Measurements from ENCODE around the gene LACRT.

Gene LACRT

DNA sequence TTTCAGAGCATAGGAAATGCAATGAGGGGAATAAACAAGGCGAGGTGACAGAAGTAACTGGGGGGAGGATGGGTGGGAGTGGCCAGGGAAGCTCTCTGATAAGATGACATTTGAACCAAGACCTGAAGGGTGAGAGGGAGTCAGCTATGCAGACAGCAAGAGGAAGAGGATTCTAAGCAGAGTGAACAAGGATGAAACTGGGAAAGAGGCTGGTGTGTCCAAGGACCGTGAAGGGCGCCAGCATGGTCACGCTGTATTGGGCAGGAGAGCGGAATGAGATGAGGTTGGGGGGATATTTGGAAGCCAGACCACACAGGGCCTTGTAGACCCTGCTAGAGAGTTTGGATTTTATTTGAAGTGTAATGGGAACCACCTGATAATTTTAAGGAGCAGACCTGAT, 35.7 kb downstream of the LACRT start:
- no peak for DNase-seq

DNA sequence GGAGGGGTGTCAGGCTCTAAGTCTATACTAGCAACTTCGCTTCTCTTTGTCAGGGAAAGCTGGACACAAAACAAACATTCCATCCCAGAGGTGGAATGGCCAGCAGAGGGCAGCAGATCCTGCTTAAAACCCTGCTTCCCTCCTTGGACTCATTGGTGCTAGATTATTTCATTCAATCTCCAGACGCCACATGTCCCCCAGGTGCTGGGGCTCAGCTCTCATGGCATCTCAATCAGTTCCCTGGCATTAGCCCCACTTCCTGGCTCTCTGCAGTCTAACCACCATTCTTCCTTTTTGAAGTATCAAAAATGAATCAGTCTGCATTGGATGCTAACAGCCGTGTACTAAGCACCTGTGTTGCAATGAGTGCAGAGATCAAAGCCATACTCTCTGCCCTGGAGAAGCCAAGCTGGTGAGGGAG, 38.2 kb downstream of the LACRT start:
- peak in 2 of 4 experiments; percentile 12 to 15 for DNase-seq

- no peak for DNase-seq
These were observed 39.2 kb downstream of the LACRT start for GRCh38 chr12:54595471-54595870.

DNA sequence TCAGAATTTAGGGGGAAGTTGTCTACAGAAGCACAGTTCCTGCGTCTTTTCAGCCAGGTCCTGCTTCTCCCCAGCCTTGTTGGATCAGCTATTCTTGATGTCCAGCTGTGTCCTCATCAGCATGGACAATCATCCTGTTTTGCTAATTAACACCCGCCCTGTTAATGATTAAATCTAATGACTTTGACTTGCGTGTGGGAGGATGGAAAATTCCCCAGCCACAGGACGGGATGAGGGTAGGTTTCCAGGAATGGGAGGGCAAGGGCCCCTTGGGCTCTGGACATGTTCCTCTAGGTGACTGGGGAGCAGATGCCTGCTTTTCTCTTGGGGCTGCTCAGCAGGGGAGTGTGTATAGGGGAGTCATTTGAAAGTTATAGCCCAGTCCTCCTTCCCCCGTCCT, 41.0 kb downstream of the LACRT start:
- DNase-seq = no peak

DNA sequence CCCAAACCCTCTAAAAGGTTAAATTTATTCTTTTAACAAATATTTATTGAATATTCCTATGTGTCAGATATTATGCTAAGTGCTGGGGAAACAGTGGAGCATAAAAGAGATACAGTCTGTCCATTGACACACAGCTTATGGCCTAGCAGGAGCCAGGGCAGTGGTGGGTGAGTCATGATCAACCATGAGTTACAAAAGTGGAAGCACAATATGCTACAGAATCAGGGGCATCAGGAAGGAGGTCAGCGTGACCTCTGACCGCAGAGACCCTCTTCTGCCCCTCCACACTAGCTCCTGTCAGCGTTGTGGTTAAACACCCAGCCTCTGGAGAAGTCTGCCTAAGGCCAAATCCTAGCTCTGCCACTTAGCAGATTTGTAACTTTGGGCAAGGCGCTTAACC, 41.6 kb downstream of the LACRT start:
- DNase-seq = no peak

GRCh38 chr12:54592316-54592715, 42.4 kb downstream of the LACRT start:
- no peak for DNase-seq

- no peak for DNase-seq
These were observed 43.6 kb downstream of the LACRT start for GRCh38 chr12:54590978-54591591.

GRCh38 chr12:54589964-54590363, 44.7 kb downstream of the LACRT start:
- no peak for DNase-seq

DNA sequence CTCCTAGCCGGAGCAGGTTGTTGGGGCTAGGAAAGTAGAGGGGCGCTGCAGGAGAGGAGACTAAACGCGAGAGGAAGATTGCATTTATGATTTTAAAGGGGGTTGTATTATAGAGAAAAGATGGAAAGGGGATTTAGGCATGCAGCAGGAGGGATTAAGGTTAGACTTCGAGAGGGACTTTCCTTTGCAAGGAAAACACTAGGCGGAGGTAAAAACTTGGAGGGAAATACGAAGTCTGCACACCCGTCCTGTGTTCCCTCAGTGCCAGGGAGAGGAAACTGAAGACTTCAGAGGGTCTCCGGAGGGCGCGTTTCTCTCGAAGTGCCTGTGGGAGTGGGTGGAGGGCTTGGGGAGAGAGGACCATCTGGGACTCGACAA, 45.8 kb downstream of the LACRT start:
- DNase-seq = no peak

- DNase-seq = no peak
These were observed 46.4 kb downstream of the LACRT start, which contains the start of gene PPP1R1A for GRCh38 chr12:54588110-54588889. Gene PPP1R1A (minus strand): TSS chr12:54588659. CDS start chr12:54588488, 171 bp downstream.

DNA sequence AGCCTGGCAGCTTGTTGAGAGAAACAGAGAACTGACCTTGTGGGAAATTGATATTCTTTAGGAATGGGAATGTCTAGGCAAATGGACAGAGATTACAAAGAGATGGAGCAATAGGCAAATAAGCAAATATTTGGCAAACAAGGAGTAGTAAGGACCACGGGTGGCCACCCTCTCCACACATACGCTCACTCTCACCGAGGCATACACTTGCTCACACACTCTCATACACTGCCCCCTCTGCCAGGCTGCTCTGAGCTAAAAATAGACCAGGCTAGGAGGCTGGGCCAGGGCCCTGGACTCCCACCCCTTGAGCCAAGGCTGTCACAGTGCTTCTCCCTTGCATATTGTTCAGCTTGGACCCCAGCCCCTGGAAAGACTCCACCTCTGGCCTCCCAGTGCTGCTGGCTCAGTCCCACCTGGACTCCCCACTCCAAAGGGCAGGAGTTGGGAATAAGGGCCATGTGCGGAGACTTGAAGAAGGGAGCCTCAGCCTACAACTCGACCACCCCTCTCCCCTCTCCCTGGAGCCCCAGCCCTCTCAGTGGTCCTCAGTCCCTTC, 47.3 kb downstream of the LACRT start:
- no peak for DNase-seq

GRCh38 chr12:54586620-54587019, 48.1 kb downstream of the LACRT start:
- no peak for DNase-seq

DNA sequence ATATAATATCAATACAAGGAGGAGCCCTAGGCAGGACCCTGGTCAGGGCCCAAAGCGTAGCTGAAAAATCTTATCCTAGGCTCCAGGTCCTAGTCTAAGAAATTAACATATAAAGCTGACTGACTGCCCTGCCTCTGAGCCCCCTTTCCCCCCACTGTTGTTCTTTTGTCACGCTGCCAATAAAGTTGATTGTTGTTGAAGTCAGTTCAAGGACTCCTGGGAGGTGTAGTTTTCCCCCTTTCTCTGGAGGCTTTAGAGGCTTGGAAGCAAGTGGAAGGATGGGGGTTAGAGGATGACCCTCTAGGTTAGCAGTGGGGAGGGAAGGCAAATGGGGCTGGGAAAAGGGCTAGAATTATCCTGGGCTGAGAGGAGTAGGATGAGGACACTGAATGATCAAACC, 49.5 kb downstream of the LACRT start:
- DNase-seq = no peak

DNA sequence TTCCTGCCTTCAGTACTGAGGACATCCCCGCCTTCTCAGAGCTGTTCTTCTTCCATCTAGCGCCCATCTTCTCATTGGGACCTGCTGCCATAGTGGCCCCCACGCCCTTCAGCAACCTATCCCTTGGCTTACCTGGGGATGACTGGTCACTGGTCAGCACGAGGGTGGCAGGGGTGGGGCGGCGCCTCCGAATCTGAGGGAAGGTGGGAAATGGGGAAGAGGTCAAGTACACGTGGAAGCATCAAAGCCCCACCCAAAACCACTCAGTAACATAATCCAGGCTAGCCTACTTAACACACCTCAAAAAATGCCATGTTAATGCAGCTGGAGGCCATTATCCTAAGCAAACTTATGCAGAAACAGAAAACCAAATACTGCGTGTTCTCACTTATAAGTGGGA, 50.6 kb downstream of the LACRT start:
- DNase-seq = no peak

DNA sequence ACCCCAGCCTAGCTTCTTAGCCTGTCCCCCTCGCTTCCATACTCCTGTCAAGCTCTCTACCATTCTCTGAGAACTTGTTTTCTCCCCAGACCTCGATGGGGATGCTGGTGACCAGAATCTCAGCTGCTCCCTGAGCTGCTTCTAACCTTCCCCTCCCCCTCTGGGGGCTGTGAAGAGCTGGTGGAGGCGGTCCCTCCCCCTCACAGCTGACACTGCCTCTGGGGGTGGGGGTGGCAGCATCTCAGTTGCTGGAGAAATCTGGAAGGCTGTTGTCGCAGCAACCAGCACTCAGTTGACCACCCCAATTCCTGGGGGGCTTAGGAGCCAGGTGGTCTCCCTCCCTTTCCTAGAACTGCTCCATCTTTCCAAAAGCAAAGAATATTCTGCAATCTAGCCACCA, 51.0 kb downstream of the LACRT start:
- no peak for DNase-seq

DNA sequence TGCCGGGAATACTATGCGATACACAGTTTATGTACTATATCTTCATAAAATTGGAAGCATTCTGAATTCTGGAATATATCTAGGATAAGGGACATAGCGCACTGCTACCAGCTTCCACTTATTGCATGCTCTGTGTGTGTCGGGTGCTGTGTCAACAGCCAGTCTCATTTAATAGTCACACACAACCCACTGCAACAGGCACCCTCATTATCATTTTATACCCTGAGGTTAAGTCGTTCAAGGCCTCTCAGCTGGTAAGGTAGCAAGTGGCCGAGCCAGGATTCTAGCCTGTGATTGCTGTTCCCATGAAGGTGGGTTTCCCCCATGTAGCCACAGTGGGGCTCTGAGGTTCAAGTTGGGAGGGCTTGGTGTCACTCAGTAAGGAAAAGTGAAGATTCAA, 53.3 kb downstream of the LACRT start:
- DNase-seq = no peak

Data from activated CD4-positive, CD25-positive, alpha-beta regulatory T cell (primary cell).